Esophagus (tissue), 2 donors: ENCODE data around the gene NTRK3. TPM values are rescaled to one million over a fixed set of nuclear protein-coding genes. Genes with fewer than 3 reads are reported as not detected.

Experiments used
- H3K27ac ChIP-seq, 2 donors: one replicate each; pipeline ENCODE4 v1.5.1; 2013; ENCODE audit warnings: low read depth in 2 of 2, mild to moderate bottlenecking in 2 of 2, inconsistent platforms in 1 of 2, low read length in 1 of 2, moderate library complexity in 1 of 2
- H3K27me3 ChIP-seq, 2 donors: one replicate each; pipeline ENCODE4 v1.6.1; 2013; ENCODE audit warnings: low read length in 2 of 2, control low read depth in 1 of 2, mild to moderate bottlenecking in 1 of 2; ENCODE audit not compliant: insufficient read depth in 2 of 2, control insufficient read depth in 1 of 2
- H3K36me3 ChIP-seq, 2 donors: one replicate each; pipeline ENCODE4 v1.6.1; 2013; ENCODE audit warnings: low read length in 1 of 2; ENCODE audit not compliant: control insufficient read depth in 2 of 2, insufficient read depth in 2 of 2
- H3K4me1 ChIP-seq, 2 donors: one replicate each; pipeline ENCODE4 v1.6.1; 2013; ENCODE audit warnings: low read length in 1 of 2; ENCODE audit not compliant: control insufficient read depth in 2 of 2, insufficient read depth in 2 of 2
- H3K4me3 ChIP-seq, 2 donors: one replicate each; pipeline ENCODE4 v1.5.1; 2013; ENCODE audit warnings: low read length in 2 of 2, mild to moderate bottlenecking in 2 of 2, low read depth in 1 of 2, moderate library complexity in 1 of 2
- H3K9me3 ChIP-seq, 2 donors: one replicate each; pipeline ENCODE4 v1.6.1; 2013; ENCODE audit warnings: mild to moderate bottlenecking in 2 of 2, low read depth in 1 of 2, low read length in 1 of 2, moderate library complexity in 1 of 2; ENCODE audit not compliant: control insufficient read depth in 2 of 2, insufficient read depth in 1 of 2
- WGBS, 2 donors: extraction: QIAGEN DNeasy Blood & Tissue Kit; methylation state at CpG; one replicate each; pipeline ENCODE4 v1.1.7; 2013; 5-methylcytosine and 5-hydroxymethylcytosine counted together
- polyA plus RNA-seq, 2 donors: library from polyadenylated mRNA; stranded (reverse); fragments of 200-250 nt; gene quantifications; one replicate each; pipeline ENCODE4 v1.2.3, GENCODE V29; 2013
- donor health status: healthy with polysubstance abuse.
- donor health status: Bipolar disorder and iron deficiency.

The NTRK3 gene
- polyA plus RNA-seq, 2 donors: 0.61 to 0.77 TPM

DNA sequence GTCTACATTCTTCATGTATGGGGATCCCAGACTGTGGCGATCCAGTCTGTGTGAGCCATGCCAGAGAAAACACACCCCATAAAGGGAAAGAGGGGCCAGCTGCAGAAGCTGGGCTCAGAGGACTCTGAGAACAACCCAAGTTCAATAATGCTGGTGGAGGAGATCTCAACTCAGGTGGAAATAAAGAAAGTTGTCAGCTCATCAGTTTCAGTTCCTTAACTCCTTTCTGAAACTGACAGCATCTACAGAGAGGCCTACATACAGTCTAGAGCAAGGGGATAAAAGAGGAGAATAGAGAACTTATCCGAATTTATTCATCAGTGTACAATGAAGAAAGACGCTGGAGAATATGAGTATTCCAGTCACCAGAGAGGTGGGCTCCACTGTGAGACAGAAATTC lies 77.0 kb downstream of the NTRK3 start:
- no peaks in the 10 kb centered on the region for H3K9me3 ChIP-seq
- no peak overlapping the region for H3K27ac ChIP-seq
- WGBS, 2 donors: 84 to 90% methylated on average over 3 of the region's 3 CpGs
- H3K4me1 ChIP-seq: no peaks in the 10 kb centered on the region
- H3K36me3 ChIP-seq: no peaks in the 10 kb centered on the region
- no peak overlapping the region for H3K4me3 ChIP-seq
- H3K27me3 ChIP-seq: no peaks in the 10 kb centered on the region

DNA sequence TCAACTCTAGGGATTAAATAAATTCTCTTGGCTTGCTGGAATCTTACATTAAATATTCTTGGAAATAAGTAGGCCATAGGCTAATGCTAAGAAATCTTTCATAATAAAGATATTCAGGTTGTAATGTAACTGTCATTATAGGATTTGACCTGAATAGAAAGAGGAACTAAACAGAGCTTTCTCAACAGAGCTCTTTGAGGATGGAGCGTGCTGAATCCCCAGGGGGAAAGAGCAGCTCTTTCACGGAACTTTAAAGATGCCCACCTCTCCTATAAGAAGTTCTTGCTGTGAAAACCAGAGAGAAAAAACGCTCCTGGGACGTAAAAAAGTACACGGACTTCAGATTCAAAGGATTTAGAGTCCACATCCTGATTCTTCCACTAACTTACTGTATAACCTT lies 77.9 kb downstream of the NTRK3 start:
- Histone ChIP-seq H3K27me3 (no peaks in the 10 kb centered on the region), H3K4me3 (no peak overlapping the region), H3K36me3 (no peaks in the 10 kb centered on the region), H3K9me3 (no peaks in the 10 kb centered on the region), H3K27ac (no peak overlapping the region), H3K4me1 (no peaks in the 10 kb centered on the region)
- 59 to 65% methylated on average over 5 of the region's 5 CpGs for WGBS, 2 donors

DNA sequence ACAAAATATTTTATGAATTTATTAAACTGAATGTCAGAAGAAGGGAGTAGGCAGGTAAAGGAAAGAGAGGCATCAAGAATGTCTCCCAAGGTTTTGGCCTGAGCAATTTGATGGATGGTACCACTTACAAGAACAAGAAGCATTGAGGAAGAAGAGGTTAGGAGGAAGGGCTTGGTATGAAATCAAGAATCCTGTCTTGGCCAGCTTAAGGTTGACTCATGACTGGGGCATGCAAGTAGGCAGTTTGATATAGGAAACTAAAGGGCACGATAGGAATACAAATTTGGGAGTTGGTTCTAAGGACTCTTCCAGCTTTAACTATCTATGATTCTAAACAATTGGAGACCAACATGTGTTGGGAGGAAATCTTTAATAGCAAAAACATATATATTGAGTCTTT lies 79.1 kb downstream of the NTRK3 start:
- 45 to 71% methylated on average over 1 of the region's 1 CpG for WGBS, 2 donors
- Histone ChIP-seq H3K27me3 (no peaks in the 10 kb centered on the region), H3K4me3 (no peak overlapping the region)

DNA sequence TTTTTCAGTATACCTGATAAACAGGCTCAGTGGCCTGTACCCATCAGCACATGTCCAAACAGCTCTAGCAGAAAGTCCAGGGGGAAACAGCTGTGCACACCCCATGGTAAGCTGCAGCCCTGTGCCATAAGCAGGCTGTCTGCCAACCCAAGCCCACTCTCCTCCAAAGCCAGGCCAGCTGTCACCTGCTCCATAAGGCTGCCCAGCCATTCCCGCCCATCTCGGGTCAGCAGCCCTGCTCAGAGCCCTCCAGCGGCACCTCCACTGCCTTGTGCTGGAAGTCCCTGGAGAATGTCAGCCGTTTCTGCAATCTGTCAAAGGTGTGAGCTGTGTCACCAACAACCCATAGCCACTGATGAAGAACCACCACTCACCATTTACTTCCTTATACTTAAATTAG lies 82.0 kb downstream of the NTRK3 start:
- WGBS, 2 donors: 62 to 67% methylated on average over 4 of the region's 4 CpGs
- H3K27me3 ChIP-seq: no peaks in the 10 kb centered on the region
- no peak overlapping the region for H3K27ac ChIP-seq
- H3K9me3 ChIP-seq: peaks cover 0 to 4% of the 10 kb centered on the region in 2 donors
- no peaks in the 10 kb centered on the region for H3K36me3 ChIP-seq
- H3K4me1 ChIP-seq: no peaks in the 10 kb centered on the region
- H3K4me3 ChIP-seq: no peak overlapping the region

More for the DNA sequence above, 79.1 kb downstream of the NTRK3 start:
- no peaks in the 10 kb centered on the region for H3K36me3 ChIP-seq
- no peak overlapping the region for H3K27ac ChIP-seq
- no peaks in the 10 kb centered on the region for H3K4me1 ChIP-seq
- no peaks in the 10 kb centered on the region for H3K9me3 ChIP-seq

DNA sequence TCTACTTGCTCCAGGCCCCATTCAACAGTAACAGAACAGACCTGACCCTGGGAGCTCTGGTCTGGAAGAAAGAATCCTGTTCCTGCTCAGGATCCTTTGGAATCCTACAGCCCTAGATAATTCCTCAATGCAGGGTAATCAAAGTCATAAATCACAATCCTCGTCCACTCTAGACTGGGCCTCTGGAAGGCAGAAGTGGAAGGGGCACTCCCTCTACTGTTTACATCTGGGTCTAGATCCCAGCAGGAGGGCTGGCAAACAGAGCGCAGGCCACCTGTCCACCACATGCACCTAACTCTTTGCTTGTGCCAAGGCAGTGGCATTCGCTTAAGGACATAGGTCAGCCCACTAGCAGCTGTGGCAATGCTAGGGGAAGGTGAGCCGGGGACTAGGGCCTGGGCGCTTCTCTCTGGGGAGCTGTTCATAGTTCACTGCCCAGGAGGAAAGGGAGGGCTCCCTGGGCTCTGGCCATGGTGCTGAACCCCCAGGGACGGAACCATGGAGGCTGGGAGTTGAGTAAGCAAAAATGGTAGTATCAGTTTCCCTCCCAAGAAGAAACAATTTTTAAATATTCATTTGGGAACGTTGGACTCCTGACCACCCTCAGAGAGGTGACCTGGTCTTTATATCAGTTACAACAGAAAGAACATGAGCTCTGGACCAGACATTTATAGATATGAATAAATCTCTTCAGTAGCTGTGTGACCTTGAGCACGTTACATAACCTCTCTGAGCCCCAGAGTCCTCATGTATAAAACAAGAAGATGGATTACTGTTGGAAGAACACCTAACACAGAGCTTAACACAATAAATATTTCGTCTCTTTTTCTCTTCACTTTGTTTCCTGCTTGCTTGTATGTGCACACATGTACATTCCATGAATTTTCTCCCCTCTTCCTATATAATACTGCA lies 90.2 kb downstream of the NTRK3 start:
- WGBS, 2 donors: 33 to 34% methylated on average over 9 of the region's 9 CpGs
- Histone ChIP-seq H3K9me3 (peaks cover 0 to 4% of the 10 kb centered on the region in 2 donors), H3K36me3 (no peaks in the 10 kb centered on the region), H3K27ac (no peak overlapping the region), H3K4me1 (no peaks in the 10 kb centered on the region), H3K4me3 (no peak overlapping the region), H3K27me3 (no peaks in the 10 kb centered on the region)

DNA sequence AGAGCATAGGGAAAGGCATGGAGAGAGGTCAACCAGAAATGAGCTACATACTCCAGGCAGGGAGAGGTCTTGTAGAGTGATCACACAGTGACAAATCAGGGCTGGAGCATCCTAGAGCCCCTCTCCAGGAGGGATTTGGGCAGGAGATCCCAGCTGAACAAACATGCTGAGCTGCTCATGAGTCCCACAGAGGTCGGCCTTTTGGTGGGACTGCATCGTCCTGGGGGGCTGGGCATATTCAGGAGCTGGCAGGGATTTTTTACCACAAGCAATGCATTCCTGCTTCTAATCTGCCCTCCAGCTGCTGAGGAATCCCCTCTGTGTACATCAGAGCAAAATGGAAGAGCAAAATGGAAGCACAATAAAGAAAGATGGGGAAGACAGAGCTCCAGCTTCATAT lies 94.9 kb downstream of the NTRK3 start:
- 46 to 55% methylated on average over 2 of the region's 2 CpGs for WGBS, 2 donors
- no peak overlapping the region for H3K27ac ChIP-seq
- H3K36me3 ChIP-seq: no peaks in the 10 kb centered on the region
- H3K4me1 ChIP-seq: no peaks in the 10 kb centered on the region
- H3K27me3 ChIP-seq: no peaks in the 10 kb centered on the region
- H3K9me3 ChIP-seq: peaks cover 0 to 5% of the 10 kb centered on the region in 2 donors
- H3K4me3 ChIP-seq: no peak overlapping the region

DNA sequence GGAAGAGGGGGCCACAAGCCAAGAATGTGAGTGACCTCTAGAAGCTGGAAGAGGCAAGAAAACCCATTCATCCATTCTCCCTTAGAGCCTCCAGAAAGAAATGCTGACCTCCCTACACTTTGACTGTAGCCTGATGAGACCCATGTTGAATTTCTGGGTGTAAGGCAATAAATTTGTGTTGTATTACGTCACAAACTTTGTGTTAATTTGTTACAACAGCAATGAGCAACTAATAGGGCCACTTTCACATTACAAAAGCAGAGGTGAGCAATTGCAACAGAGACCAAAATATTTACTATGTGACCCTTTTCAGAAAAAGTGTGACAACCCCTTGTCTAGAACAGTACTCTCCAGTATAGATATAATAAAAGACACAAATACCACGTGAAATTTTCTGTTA lies 101.2 kb downstream of the NTRK3 start:
- Histone ChIP-seq H3K4me3 (no peak overlapping the region), H3K27me3 (no peaks in the 10 kb centered on the region), H3K4me1 (no peaks in the 10 kb centered on the region), H3K9me3 (peaks cover 0 to 5% of the 10 kb centered on the region in 2 donors), H3K27ac (no peak overlapping the region), H3K36me3 (no peaks in the 10 kb centered on the region)
- 55 to 63% methylated on average over 2 of the region's 2 CpGs for WGBS, 2 donors

DNA sequence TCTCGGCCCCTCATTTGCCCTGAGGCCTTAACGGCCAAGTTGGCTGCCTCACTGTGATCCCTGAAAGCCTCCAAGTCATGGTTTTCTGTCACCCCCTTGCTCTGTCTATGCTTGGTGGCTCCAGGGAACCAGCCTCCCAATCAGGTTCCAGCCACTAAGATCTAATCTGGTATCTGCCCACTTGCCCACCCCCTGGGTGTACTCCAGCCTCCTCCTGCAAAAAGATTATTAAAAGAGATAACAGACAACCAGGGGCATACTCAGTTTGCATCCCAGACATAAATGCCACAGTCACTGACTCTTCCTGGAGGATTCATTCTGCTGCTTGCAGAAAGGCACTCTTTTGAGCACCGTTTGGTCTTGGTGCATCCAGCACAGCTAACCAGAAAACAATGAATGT lies 103.9 kb downstream of the NTRK3 start:
- WGBS, 2 donors: 55 to 56% methylated on average over 3 of the region's 3 CpGs
- no peak overlapping the region for H3K27ac ChIP-seq
- no peaks in the 10 kb centered on the region for H3K4me1 ChIP-seq
- no peak overlapping the region for H3K4me3 ChIP-seq
- H3K9me3 ChIP-seq: peaks cover 0 to 7% of the 10 kb centered on the region in 2 donors
- H3K27me3 ChIP-seq: no peaks in the 10 kb centered on the region
- H3K36me3 ChIP-seq: no peaks in the 10 kb centered on the region

DNA sequence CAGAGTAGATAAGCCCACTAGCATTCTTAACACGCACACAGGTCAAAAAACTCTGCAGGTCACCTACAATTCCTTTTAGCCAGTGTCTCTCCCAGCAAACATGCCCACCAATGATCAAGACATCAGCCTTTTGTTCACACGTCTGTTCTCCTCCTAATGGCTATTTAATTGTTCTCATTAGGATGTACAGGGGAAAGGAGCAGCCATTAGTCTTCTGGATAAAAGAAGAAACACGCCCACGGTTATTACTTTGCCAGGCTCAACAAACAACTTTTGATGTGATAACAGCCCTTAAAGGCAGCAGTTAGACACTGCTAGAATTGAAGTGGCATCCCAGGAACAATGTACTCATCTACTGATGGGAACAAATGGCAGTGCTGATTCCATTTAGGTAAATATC lies 108.8 kb downstream of the NTRK3 start:
- H3K36me3 ChIP-seq: no peaks in the 10 kb centered on the region
- WGBS, 2 donors: 53 to 59% methylated on average over 4 of the region's 4 CpGs
- peaks cover 0 to 5% of the 10 kb centered on the region in 2 donors for H3K9me3 ChIP-seq
- no peak overlapping the region for H3K27ac ChIP-seq
- H3K4me1 ChIP-seq: no peaks in the 10 kb centered on the region
- no peaks in the 10 kb centered on the region for H3K27me3 ChIP-seq
- H3K4me3 ChIP-seq: no peak overlapping the region
